Muscle of leg (tissue), 11 donors: Measurements from ENCODE around the gene CHST2. TPM values are rescaled to one million over a fixed set of nuclear protein-coding genes. Genes with fewer than 3 reads are reported as not detected.

Experiments
- DNase-seq: peaks from one replicate; pipeline ENCODE4 v3.0.0; 2013
- H3K27ac ChIP-seq: one replicate; pipeline ENCODE4 v1.5.1; 2013; ENCODE audit warnings: mild to moderate bottlenecking, low read length, control low read depth
- H3K27me3 ChIP-seq: one replicate; pipeline ENCODE4 v1.6.1; 2013; ENCODE audit warnings: low read length; ENCODE audit not compliant: control insufficient read depth, insufficient read depth
- H3K36me3 ChIP-seq: one replicate; pipeline ENCODE4 v1.6.1; 2013; ENCODE audit warnings: low read length; ENCODE audit not compliant: control insufficient read depth, insufficient read depth
- H3K4me1 ChIP-seq: one replicate; pipeline ENCODE4 v1.6.1; 2013; ENCODE audit warnings: low read length; ENCODE audit not compliant: control insufficient read depth, insufficient read depth
- H3K4me3 ChIP-seq: one replicate; pipeline ENCODE4 v1.5.1; 2013; ENCODE audit warnings: low read length, control low read depth
- H3K9me3 ChIP-seq: replicated peaks from 2 replicates; pipeline ENCODE4 v1.6.1; 2013; ENCODE audit warnings: low read depth, low read length; ENCODE audit not compliant: control insufficient read depth
- WGBS: methylation state at CpG from one replicate; pipeline ENCODE4 v1.1.5; 2013; ENCODE audit warnings: missing lambda C conversion rate; ENCODE audit not compliant: insufficient coverage; 5-methylcytosine and 5-hydroxymethylcytosine counted together
- polyA plus RNA-seq, 8 donors: library from polyadenylated mRNA; unstranded; fragments of 120-200 nt; gene quantifications; one replicate each; pipeline versions ENCODE4 v1.2.1 to v1.2.3, GENCODE V29; 2013; ENCODE audit warnings: inconsistent platforms in 1 of 8, low replicate concordance in 1 of 8; ENCODE audit not compliant: insufficient read length in 8 of 8, insufficient read depth in 1 of 8
- total RNA-seq: library from RNA; stranded (reverse); fragments of 120-200 nt; gene quantifications from one replicate; pipeline ENCODE4 v1.2.4, GENCODE V29; 2013

Gene CHST2
- total and polyA plus RNA-seq, 9 donors = 3.2 to 10.8 (median 6.3) TPM

DNA sequence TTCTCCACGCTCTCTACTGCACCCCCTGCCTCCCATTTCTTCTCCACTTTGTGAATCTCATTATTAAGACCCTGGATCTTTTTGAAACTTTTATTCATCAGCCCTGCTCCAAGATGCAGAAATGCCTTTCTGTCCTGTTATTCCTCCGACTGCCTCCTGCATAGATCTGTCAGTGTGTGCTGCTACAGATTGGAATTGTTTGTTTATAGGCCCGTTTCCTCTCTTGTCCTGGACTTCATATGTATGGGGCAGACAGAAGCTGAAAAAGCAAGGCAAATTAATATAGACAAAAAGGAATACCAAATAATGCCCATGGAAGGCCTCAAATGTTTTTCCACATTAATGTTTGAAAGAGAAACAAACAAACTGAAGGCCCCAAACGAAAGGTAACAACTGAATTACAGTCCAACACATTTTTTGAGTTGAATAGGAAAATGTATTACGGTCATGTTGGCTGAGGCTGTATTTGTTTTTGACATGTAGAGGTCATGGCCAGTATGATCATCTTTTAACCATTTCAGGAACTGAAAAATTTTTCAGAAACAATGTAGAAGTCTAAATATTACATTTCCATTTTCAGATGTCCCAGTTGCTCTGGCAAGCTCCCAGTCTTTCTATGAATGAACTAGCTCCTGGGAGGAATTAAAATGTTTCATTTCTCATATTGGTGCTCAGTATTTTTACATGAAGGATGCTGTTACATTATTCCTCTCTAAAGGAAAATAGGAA lies 8.8 kb downstream of the CHST2 start:
- DNase-seq = peak; percentile 85
- H3K27ac ChIP-seq = peak overlapping the region; percentile 67
- no peaks in the 10 kb centered on the region for H3K36me3 ChIP-seq
- peaks cover 3% of the 10 kb centered on the region for H3K4me1 ChIP-seq
- peaks cover 2% of the 10 kb centered on the region for H3K27me3 ChIP-seq
- WGBS = 67% methylated on average over 1 of the region's 5 CpGs
- no peak overlapping the region for H3K4me3 ChIP-seq
- H3K9me3 ChIP-seq = no peaks in the 10 kb centered on the region

DNA sequence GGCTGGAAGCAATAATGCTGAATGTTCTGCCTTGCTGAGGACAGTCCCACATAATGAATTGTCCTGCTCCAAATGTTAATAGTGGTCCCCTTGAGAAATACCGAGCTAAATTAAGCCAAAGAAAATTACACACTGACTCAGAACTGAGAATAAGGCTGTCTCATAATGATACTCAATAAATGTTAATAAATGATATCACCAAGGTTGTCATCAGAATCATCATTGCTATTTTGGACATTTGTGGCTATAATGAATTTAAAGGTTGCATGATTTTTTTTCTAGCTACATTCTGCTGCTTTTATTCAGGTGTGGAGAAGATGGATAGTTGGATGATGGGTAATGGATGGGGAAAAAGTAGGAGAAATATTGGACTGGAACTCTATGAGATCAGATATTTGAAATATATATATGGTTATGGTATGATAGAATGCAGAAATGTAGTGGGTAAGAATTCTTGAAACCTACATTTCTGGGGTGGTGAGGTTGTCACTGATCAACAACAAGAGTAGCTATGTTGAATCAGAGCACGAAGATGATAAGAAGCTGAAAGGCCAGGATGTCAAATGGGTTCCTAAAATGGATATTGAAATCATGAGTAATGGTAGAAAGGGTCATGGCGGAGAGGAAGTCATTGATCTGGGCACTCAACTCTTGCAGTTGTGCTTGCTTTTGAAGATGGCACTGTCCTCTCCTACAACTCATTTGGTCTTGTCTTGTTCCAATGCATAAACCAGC lies 12.8 kb downstream of the CHST2 start:
- no peak for DNase-seq
- Histone ChIP-seq H3K36me3 (no peaks in the 10 kb centered on the region), H3K9me3 (no peaks in the 10 kb centered on the region), H3K4me1 (no peaks in the 10 kb centered on the region), H3K27ac (no peak overlapping the region), H3K4me3 (no peak overlapping the region), H3K27me3 (no peaks in the 10 kb centered on the region)
- 78% methylated on average over 1 of the region's 3 CpGs for WGBS

DNA sequence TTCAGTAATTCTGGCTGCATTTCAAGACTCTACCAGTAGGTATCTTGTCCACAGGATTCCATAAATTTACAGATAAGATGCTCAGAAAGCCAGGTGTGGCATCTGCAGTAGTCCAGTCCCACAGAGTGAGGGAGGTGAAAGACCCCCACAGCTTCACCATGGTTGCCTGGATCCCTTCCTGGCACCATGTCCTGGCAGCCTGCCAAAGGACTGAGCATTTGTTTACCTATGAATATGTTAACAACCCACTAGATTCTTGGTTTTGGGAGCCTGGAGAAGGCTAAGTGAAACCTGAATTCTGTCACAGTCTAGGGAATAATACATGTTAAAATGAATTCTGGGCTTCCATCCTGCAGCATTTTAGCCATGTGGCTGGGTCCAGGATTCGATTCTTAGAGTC lies 14.9 kb downstream of the CHST2 start:
- no CpG with 5 or more reads among the region's 1 CpG for WGBS
- Histone ChIP-seq H3K4me1 (peaks cover 1% of the 10 kb centered on the region), H3K27ac (no peak overlapping the region), H3K27me3 (no peaks in the 10 kb centered on the region), H3K9me3 (no peaks in the 10 kb centered on the region), H3K4me3 (no peak overlapping the region), H3K36me3 (no peaks in the 10 kb centered on the region)
- DNase-seq = no peak

DNA sequence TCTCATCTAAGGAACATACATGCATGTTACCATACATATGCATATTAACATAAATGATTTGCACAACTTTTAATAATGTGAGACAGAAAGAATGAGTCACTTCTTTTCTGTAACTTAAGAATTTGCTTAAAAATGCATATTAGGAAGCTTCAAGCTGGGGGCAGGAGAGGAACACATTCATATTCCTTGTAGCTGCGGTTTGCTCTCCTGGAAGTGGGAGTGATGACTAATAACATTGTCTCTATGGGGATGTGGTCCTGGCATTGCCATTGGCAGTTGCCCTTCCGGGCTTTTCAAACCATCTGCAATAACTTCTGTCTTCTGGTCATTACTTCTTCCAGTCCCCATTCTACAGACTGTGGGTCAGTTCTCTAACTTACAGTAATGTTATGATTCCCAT lies 15.6 kb downstream of the CHST2 start:
- H3K36me3 ChIP-seq = no peaks in the 10 kb centered on the region
- H3K27ac ChIP-seq = no peak overlapping the region
- no peak overlapping the region for H3K4me3 ChIP-seq
- H3K9me3 ChIP-seq = no peaks in the 10 kb centered on the region
- peaks cover 3% of the 10 kb centered on the region for H3K4me1 ChIP-seq
- no peaks in the 10 kb centered on the region for H3K27me3 ChIP-seq
- WGBS = 60% methylated on average over 1 of the region's 2 CpGs
- DNase-seq = peak; percentile 75

DNA sequence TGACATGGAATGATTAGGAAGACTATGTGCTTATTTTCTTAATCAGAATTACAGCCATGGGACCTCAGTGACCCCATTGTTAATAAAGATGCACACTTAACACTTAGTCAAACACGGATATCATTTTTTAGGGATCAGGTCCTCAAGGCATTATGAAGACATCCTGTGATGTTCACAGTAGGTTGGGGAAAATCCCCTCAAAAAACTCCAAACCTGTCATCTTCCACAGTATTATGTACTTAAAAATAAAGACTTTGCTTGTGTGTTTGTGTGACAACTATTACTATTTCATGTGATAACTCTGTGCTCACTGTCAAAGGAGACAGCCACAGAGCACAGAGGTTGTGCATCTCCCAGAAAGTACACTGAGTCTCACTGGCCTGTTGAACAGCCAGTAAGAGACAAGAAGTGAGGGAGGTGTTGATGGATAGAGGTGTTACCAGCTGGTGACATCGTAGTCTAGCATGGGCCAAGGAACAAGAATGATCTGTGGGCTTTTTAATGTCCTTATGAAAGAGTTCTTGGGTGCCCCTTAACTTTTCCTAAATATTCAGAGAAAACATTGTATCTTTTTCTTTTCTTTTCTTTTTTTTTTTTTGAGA lies 18.0 kb downstream of the CHST2 start:
- no peak for DNase-seq
- Histone ChIP-seq H3K36me3 (no peaks in the 10 kb centered on the region), H3K4me3 (no peak overlapping the region), H3K27ac (no peak overlapping the region), H3K9me3 (no peaks in the 10 kb centered on the region), H3K4me1 (peaks cover 3% of the 10 kb centered on the region), H3K27me3 (no peaks in the 10 kb centered on the region)
- WGBS = no CpG with 5 or more reads among the region's 2 CpGs

DNA sequence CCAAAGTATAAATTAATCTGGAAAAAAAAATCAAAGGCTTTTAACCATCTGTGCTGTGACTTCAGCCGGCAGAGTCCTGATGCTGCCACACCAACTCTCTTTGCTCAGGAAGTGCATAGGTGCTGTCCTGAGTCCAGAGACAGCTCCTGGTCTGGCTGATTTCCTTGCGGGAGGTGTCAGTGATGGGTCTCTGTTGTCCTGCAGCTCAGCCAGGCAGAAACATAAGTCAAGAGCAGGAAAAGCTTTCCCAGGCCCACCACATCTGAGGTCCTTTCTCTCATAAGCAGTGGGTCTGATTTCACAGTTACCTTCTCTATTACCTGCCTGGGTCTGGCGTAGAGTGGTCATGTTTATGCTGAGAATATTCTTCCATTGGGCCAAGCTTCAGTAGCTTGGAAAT lies 19.4 kb downstream of the CHST2 start:
- no peaks in the 10 kb centered on the region for H3K36me3 ChIP-seq
- 56% methylated on average over 2 of the region's 3 CpGs for WGBS
- H3K4me3 ChIP-seq = no peak overlapping the region

DNA sequence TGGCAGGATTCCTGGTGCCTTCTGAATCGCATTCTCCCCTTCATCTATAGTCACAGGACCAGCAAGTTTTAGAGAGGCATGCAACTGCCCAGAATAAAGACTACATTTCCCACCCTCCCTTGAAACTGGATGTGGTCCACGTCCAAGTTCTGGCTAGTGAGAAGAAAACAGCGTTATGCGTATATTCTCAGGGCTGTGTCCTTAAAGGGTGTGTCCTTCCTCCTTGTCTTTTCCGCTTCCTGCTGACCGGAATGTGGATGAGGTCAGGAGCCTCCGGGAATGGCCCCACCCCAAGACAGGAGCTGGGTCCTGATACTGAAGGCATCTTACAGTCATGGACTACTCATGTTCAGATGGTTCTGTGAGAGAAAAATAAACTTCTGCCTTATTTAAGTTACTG lies 20.2 kb downstream of the CHST2 start:
- DNase-seq = peak; percentile 83
- Histone ChIP-seq H3K27ac (no peak overlapping the region), H3K4me3 (no peak overlapping the region), H3K36me3 (no peaks in the 10 kb centered on the region), H3K27me3 (no peaks in the 10 kb centered on the region), H3K9me3 (no peaks in the 10 kb centered on the region), H3K4me1 (peaks cover 3% of the 10 kb centered on the region)
- no CpG with 5 or more reads among the region's 7 CpGs for WGBS

More for the DNA sequence above, 19.4 kb downstream of the CHST2 start:
- H3K27me3 ChIP-seq = no peaks in the 10 kb centered on the region
- H3K4me1 ChIP-seq = peaks cover 3% of the 10 kb centered on the region
- DNase-seq = no peak
- H3K9me3 ChIP-seq = no peaks in the 10 kb centered on the region
- H3K27ac ChIP-seq = no peak overlapping the region

DNA sequence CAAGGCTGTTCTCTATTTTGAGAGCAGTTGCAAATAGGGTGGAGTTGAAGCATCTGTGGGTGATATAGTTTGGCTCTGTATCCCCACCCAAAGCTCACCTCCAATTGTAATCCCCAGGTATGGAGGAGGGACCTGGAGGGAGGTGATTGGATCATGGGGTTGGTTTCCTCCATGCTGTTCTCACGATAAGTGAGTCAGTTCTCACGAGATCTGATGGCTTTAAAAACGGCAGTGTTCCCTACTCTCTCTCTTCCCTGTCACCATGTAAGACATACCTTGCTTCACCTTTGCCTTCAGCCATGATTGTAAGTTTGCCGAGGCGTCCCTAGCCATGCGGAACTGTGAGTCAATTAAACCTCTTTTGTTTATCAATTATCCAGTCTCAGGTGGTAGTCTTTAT lies 21.0 kb downstream of the CHST2 start:
- H3K4me1 ChIP-seq = peaks cover 3% of the 10 kb centered on the region
- no peak overlapping the region for H3K4me3 ChIP-seq
- no peaks in the 10 kb centered on the region for H3K36me3 ChIP-seq
- H3K27ac ChIP-seq = no peak overlapping the region
- DNase-seq = no peak
- H3K9me3 ChIP-seq = no peaks in the 10 kb centered on the region
- WGBS = 60% methylated on average over 1 of the region's 6 CpGs
- no peaks in the 10 kb centered on the region for H3K27me3 ChIP-seq

DNA sequence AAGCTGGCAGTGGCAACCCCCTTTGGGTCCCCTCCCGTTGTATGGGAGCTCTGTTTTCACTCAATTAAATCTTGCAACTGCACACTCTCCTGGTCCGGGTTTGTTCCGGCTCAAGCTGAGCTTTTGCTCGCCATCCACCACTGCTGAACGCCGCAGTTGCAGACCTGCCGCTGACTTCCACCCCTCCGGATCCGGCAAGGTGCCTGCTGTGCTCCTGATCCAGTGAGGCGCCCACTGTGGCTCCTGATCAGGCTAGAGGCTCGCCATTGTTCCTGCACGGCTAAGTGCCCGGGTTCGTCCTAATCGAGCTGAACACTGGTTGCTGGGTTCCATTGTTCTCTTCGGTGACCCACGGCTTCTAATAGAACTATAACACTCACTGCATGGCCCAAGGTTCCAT lies 22.8 kb downstream of the CHST2 start:
- Histone ChIP-seq H3K27ac (no peak overlapping the region), H3K27me3 (no peaks in the 10 kb centered on the region), H3K36me3 (no peaks in the 10 kb centered on the region), H3K9me3 (no peaks in the 10 kb centered on the region), H3K4me3 (no peak overlapping the region), H3K4me1 (peaks cover 9% of the 10 kb centered on the region)
- no peak for DNase-seq
- 88% methylated on average over 17 of the region's 17 CpGs for WGBS

DNA sequence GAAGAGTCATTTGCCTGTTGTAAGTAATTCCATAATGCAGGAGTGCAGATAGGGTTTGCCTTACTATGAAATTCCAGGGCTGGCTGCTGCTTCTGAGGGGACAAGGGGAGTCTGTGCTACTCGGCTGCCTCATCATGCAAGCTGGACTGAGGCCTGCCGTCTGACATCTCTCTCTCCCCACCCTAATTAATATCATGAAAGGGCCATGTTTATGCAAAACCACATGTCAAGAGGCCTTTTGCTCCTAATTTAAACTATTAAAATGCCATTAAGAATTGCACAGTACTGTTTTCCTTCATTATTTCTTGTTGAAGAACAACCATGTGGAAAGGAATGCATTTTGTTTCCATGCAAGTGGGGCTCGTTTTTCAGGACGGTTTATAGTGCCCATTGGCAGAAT lies 26.3 kb downstream of the CHST2 start:
- peaks cover 6% of the 10 kb centered on the region for H3K4me1 ChIP-seq
- H3K27ac ChIP-seq = no peak overlapping the region
- no peak overlapping the region for H3K4me3 ChIP-seq
- WGBS = 62% methylated on average over 3 of the region's 4 CpGs
- H3K27me3 ChIP-seq = no peaks in the 10 kb centered on the region
- H3K36me3 ChIP-seq = no peaks in the 10 kb centered on the region
- H3K9me3 ChIP-seq = no peaks in the 10 kb centered on the region
- no peak for DNase-seq
